K562 (cell line): ENCODE measurements around the gene PHF20. TPM values are rescaled to one million over a fixed set of nuclear protein-coding genes. Genes with fewer than 3 reads are reported as not detected.
A peak's percentile ranks its signal among the peaks of the same experiment; 100 is the strongest.

Source experiments
- ESRRA ChIP-seq: fragments of 450-650 bp; IDR thresholded peaks from 2 replicates; pipeline ENCODE4 v1.6.1; 2014; ENCODE audit warnings: low read depth, mild to moderate bottlenecking, moderate library complexity, borderline replicate concordance
- HDAC3 ChIP-seq: fragments of 450-650 bp; IDR thresholded peaks from 2 replicates; pipeline ENCODE4 v1.6.1; 2018; ENCODE audit warnings: borderline replicate concordance, mild to moderate bottlenecking, moderate library complexity; ENCODE audit not compliant: partially characterized antibody
- IRF2 ChIP-seq: sonication (generic); formaldehyde crosslinking; IDR thresholded peaks from 2 replicates; pipeline ENCODE4 v1.8.1; 2022; ENCODE audit warnings: mild to moderate bottlenecking, missing genetic modification reagents
- KAT2B ChIP-seq: IDR thresholded peaks from one replicate; pipeline ENCODE4 v1.6.1; 2012; ENCODE audit warnings: low read depth, mild to moderate bottlenecking, control low read depth, inconsistent platforms, low read length, moderate library complexity
- MBD2 ChIP-seq: sonication (generic); IDR thresholded peaks from 2 replicates; pipeline ENCODE4 v1.6.1; 2016; ENCODE audit warnings: low read depth, borderline replicate concordance
- MITF ChIP-seq: IDR thresholded peaks from 2 replicates; pipeline ENCODE4 v1.6.1; 2014; ENCODE audit warnings: antibody characterized with exemption
- RBFOX2 ChIP-seq: fragments of 200-400 bp; formaldehyde crosslinking; IDR thresholded peaks from 2 replicates; pipeline ENCODE4 v1.6.1; 2017; ENCODE audit warnings: low read depth, mild to moderate bottlenecking, low read length, moderate library complexity
- RERE ChIP-seq: sonication (generic); formaldehyde crosslinking; IDR thresholded peaks from 2 replicates; pipeline ENCODE4 v1.8.0; 2023; ENCODE audit warnings: missing genetic modification reagents, mild to moderate bottlenecking, borderline replicate concordance
- SREBF1 ChIP-seq: fragments of 150-350 bp; IDR thresholded peaks from 2 replicates; pipeline ENCODE4 v1.6.1; 2014; ENCODE audit warnings: antibody characterized with exemption, low read depth, low read length, borderline replicate concordance
- TBL1XR1 ChIP-seq, 2 experiments: IDR thresholded peaks; 2 replicates each; pipeline ENCODE4 v1.6.1; 2012; ENCODE audit warnings: improper control_type of control experiment in 2 of 2, low read length in 2 of 2, mild to moderate bottlenecking in 1 of 2
- TBP ChIP-seq: optimal IDR thresholded peaks from 2 replicates; pipeline ENCODE3; 2011; ENCODE audit warnings: low read depth, low read length, improper control_type of control experiment
- TOE1 ChIP-seq, 2 experiments: fragments of 450-650 bp in 1 of 2; sonication (generic) in 1 of 2; formaldehyde crosslinking in 1 of 2; IDR thresholded peaks; 2 replicates each; pipeline versions ENCODE4 v1.7.1 to v1.8.0; 2016 to 2022; ENCODE audit warnings: borderline replicate concordance in 2 of 2, mild to moderate bottlenecking in 2 of 2, antibody characterized with exemption in 1 of 2, inconsistent platforms in 1 of 2, low read depth in 1 of 2, missing genetic modification reagents in 1 of 2, moderate library complexity in 1 of 2
- ZBTB9 ChIP-seq: fragments of 450-650 bp; formaldehyde crosslinking; IDR thresholded peaks from 2 replicates; pipeline ENCODE4 v1.4.0; 2020; ENCODE audit warnings: mild to moderate bottlenecking, moderate library complexity
- ZNF445 ChIP-seq: fragments of 250-450 bp; sonication (Bioruptor Pico); IDR thresholded peaks from 2 replicates; pipeline ENCODE4 v1.4.0; 2020; ENCODE audit warnings: low read depth, mild to moderate bottlenecking, moderate library complexity
- ZNF57 ChIP-seq: fragments of 450-650 bp; formaldehyde crosslinking; IDR thresholded peaks from 2 replicates; pipeline ENCODE4 v1.4.0; 2020; ENCODE audit warnings: mild to moderate bottlenecking, moderate library complexity
- polyA plus RNA-seq, 8 experiments: library from polyadenylated mRNA; depleted of rRNA in 4 of 8; stranded (reverse) in 5 of 8; unstranded in 3 of 8; fragments of >200 nt; fragmentation: Nextera tagmentation in 2 of 8; fragmentation: Illumina TruSeq in 1 of 8; extraction: Ambion mirVana in 2 of 8; extraction: Trizol in 1 of 8; gene quantifications; 2 replicates each; pipeline versions ENCODE4 v1.2.1 to v1.2.3, GENCODE V29; 2011 to 2014; ENCODE audit warnings: inconsistent platforms in 1 of 8, missing spikeins in 1 of 8
- total RNA-seq, 7 experiments: library from RNA; depleted of rRNA in 6 of 7; stranded (reverse); fragments of >200 nt in 6 of 7; fragmentation: Illumina TruSeq in 2 of 7; extraction: Trizol in 2 of 7; gene quantifications; 2 replicates each; pipeline versions ENCODE4 v1.2.1 to v1.2.3, GENCODE V29; 2011 to 2021; ENCODE audit warnings: low replicate concordance in 1 of 7

The PHF20 gene
- total and polyA plus RNA-seq, 9 of the 15 experiments (the other 6 are each of a cell fraction or from before 2014, with no cell fraction given): 49.9 to 196 (median 70.7) TPM

- TF ChIP-seq RERE (CRISPR knock-in tag) (no peak), MITF (peak; percentile 53; the same call in 1 of the 2 replicates), IRF2 (CRISPR knock-in tag) (no peak), ZNF57 (CRISPR knock-in tag) (0 out of 2 replicates have a peak, but pooled peaks have one; percentile 37), ESRRA (peak; percentile 93), SREBF1 (peak; percentile 87; the same call in 1 of the 2 replicates), RBFOX2 (peak; percentile 98), MBD2 (peak; percentile 62), TOE1 (IDR thresholded peaks at IDR 0.05; ENCODE audit: borderline replicate concordance) (peak; percentile 90; the same call in 1 of the 2 replicates), TOE1 (CRISPR knock-in tag; IDR thresholded peaks at IDR 0.05; ENCODE audit: borderline replicate concordance, low read depth) (0 out of 2 replicates have a peak, but pooled peaks have one; percentile 78), ZBTB9 (CRISPR knock-in tag) (no peak), KAT2B (peak; percentile 98), HDAC3 (peak; percentile 58), TBL1XR1 (IDR thresholded peaks at IDR 0.05; ENCODE audit: low read length in 2 of 2) (no peak; a peak in 1 of 4 replicates), TBP (peak; percentile 83), ZNF445 (CRISPR knock-in tag) (no peak)
These were observed 182.5 kb downstream of the PHF20 start, which contains the start of gene SCAND1 (continued) for GRCh38 chr20:35954200-35954906.
